HG03060 (cell line): Measurements from ENCODE around the gene TSSC4.

Experiments
- ATAC-seq: cut with Tn5 transposase; IDR thresholded peaks from one replicate; pipeline ENCODE4 v1.9.1; 2021; ENCODE audit warnings: low read depth, moderate number of reproducible peaks; ENCODE audit not compliant: unreplicated experiment

TSSC4 gene

GRCh38 chr11:2445746-2446551, 45.4 kb downstream of the TSSC4 start:
- no peak for ATAC-seq

GRCh38 chr11:2446590-2447252, 46.2 kb downstream of the TSSC4 start:
- no peak for ATAC-seq

- ATAC-seq = no peak
Measured at GRCh38 chr11:2447253-2447950, 46.9 kb downstream of the TSSC4 start.

- no peak for ATAC-seq
Measured at GRCh38 chr11:2447951-2448650, 47.6 kb downstream of the TSSC4 start.

- ATAC-seq = no peak
Measured at GRCh38 chr11:2448661-2449547, 48.4 kb downstream of the TSSC4 start.

GRCh38 chr11:2449548-2450320, 49.2 kb downstream of the TSSC4 start:
- ATAC-seq = no peak

GRCh38 chr11:2450321-2451041, 49.9 kb downstream of the TSSC4 start:
- ATAC-seq = no peak

GRCh38 chr11:2451336-2451735, 50.8 kb downstream of the TSSC4 start:
- no peak for ATAC-seq

GRCh38 chr11:2451916-2452315, 51.4 kb downstream of the TSSC4 start:
- ATAC-seq = no peak

GRCh38 chr11:2452321-2453012, 51.9 kb downstream of the TSSC4 start:
- ATAC-seq = no peak

- no peak for ATAC-seq
Measured at GRCh38 chr11:2453436-2453835, 52.9 kb downstream of the TSSC4 start.
